ENCODE results near the gene RBM20. TPM values are rescaled to one million over a fixed set of nuclear protein-coding genes. Genes with fewer than 3 reads are reported as not detected.
"Not testable (repeated sequence)": the region's sequence is repeated elsewhere in the genome, so short reads cannot be mapped to it uniquely, and the experiment has no call there.

Gene RBM20
- total RNA-seq, 1 donor = 0.09 TPM

DNA sequence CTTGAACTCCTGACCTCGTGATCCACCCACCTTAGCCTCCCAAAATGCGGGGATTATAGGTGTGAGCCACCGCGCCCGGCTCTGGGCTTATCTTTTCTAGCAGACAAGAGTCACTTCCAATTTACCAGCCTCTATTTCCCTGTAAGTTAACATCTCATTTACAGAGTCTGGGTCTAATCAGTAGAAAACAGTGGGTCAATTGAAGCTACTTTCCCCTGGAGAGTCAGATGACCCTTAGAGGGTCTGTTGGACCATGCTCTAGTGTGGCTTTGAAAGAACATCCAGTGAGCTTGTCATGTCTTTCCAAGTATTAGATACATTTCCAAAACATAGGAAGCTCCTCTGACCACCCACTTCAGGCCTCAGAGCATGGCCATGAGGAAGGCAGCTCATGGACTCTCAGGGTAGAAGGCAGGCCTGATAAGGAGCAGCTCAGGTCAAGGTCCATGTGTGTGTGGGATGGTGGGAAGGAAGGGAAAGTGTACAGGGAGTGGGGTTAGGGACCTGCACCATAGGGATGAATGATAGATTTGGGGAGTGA is 27.6 kb upstream of the RBM20 start:
- DNase-seq (ENCODE audit: low read depth) = no peak
- TF ChIP-seq, protein P1, sequence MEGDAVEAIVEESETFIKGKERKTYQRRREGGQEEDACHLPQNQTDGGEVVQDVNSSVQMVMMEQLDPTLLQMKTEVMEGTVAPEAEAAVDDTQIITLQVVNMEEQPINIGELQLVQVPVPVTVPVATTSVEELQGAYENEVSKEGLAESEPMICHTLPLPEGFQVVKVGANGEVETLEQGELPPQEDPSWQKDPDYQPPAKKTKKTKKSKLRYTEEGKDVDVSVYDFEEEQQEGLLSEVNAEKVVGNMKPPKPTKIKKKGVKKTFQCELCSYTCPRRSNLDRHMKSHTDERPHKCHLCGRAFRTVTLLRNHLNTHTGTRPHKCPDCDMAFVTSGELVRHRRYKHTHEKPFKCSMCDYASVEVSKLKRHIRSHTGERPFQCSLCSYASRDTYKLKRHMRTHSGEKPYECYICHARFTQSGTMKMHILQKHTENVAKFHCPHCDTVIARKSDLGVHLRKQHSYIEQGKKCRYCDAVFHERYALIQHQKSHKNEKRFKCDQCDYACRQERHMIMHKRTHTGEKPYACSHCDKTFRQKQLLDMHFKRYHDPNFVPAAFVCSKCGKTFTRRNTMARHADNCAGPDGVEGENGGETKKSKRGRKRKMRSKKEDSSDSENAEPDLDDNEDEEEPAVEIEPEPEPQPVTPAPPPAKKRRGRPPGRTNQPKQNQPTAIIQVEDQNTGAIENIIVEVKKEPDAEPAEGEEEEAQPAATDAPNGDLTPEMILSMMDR (IDR thresholded peaks at IDR 0.05; ENCODE audit: insufficient read depth, low read length) = no peak
- no peak overlapping the region for H3K4me3 ChIP-seq (ENCODE audit: low read depth, low read length)

DNA sequence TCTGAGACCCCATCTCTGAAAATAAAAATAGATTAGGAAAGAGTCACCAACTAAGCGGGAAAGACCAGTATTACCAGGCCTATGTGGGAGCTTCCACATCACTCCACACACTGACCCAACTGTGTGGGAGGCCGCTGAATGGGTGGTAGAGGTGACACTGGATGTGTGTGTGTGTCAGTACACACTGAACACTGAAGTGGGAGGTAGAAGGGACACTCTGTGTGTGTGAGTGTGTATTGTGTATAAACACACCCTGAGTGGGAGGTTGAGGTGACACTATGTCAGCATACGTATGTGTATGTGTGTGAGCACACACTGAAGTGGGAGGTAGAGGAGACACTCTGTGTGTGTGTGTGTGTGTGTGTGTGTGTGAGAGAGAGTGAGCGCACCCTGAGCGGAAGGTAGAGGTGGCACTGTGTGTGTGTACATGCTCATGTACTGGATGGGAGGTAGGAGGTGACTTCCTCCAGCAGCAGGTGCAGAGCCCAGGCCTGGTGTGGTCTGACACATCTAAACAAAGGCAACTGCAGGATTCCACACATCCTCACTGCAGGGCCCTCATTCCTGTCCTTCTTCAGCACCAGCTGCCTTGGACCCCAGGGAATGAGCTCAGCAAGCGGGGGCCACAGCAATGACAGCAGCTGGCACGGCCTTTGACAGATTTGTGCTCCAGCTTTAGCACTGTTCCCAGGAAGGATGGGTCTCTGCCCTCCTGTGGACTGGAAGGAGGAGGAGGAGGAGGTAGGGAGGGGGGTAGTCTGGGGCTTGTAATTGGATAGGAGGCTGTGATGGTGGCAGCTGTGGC is 26.5 kb upstream of the RBM20 start:
- H3K4me3 ChIP-seq (ENCODE audit: low read depth, low read length) = no peak overlapping the region
- TF ChIP-seq, protein P1 (IDR thresholded peaks at IDR 0.05; ENCODE audit: insufficient read depth, low read length) = no peak
- DNase-seq (ENCODE audit: low read depth) = no peak

DNA sequence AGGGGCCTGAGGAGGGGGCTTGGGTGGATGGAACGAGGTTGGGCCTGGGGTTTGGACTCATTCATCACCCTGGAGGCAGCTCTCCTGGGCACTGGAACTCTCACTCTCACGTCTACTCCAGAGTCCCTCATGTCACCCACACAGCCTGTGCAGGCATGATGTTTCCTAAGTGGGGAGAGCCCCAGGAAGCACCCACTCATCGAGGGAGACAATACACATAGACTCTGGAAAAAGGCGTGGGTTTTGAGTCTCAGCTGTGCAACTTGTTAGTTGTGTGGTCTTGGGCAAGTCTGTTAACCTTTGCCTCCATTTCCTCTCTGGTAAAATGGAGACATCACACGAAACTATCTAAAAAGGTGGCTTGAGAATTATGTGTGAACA is 25.9 kb upstream of the RBM20 start:
- TF ChIP-seq, protein P1 (IDR thresholded peaks at IDR 0.05; ENCODE audit: insufficient read depth, low read length) = no peak
- no peak for DNase-seq (ENCODE audit: low read depth)
- no peak overlapping the region for H3K4me3 ChIP-seq (ENCODE audit: low read depth, low read length)

- DNase-seq (ENCODE audit: low read depth) = no peak
- TF ChIP-seq, protein P1 (IDR thresholded peaks at IDR 0.05; ENCODE audit: insufficient read depth, low read length) = no peak
- H3K4me3 ChIP-seq (ENCODE audit: low read depth, low read length) = no peak overlapping the region
These were observed 24.4 kb upstream of the RBM20 start for GRCh38 chr10:110619514-110620397.

DNA sequence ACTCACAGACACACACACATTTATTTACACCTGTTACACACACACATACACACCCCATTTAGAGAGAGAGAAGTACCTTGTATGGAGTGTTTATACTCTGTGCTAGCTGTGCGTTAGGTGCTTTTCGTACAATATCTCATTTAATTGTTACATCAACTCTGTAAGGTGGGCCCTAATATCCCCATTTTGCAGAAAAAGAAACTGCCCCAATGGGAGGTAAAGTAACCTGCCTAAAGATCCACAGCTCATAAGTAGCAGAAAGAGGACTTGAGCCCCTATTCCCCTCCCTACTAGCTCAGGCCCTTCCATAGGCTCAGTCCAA is 23.8 kb upstream of the RBM20 start:
- TF ChIP-seq, protein P1 (IDR thresholded peaks at IDR 0.05; ENCODE audit: insufficient read depth, low read length) = no peak
- H3K4me3 ChIP-seq (ENCODE audit: low read depth, low read length) = no peak overlapping the region
- DNase-seq (ENCODE audit: low read depth) = no peak

DNA sequence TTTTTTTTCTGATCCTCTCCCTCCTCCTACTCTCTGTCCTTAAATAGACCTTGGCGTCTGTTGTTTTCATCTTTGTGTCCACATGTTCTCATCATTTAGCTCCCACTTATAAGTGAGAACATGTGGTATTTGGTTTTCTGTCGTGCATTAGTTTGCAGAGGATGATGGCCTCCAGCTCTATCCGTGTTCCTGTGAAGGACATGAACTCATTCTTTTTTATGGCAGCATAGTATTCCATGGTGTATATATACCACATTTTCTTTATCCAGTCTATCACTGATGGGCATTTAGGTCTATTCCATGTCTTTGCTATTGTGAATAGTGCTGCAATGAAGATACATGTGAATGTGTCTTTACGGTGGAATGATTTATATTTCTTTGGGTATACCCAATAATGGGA is 20.8 kb upstream of the RBM20 start:
- DNase-seq (ENCODE audit: low read depth); H3K4me3 ChIP-seq (ENCODE audit: low read depth, low read length): not testable (repeated sequence)

DNA sequence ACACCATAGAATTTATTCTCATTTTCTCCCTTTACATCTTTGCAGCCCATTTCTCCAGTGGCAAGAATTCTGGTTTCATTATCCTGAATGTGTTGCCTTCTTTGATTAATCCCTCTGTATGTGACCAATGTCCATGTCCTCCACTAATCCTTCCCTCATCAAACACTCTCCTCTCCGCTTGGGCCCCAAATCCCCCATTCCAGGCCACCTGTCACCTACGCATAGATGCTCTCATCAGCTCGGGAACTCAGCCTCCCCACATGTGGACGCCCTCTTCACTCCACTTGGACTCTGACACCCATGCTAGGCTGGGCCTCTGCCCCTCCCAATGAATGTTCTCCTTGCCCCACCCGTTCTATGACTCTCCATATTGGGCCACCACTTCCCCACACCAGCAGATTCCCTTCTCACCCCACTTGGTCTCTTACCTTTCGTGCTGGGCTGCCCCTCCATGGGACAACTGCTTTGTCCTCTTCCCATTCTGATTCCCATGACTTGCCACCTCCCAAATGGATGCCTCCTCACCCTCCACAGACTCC is 18.7 kb upstream of the RBM20 start:
- no peak for DNase-seq (ENCODE audit: low read depth)
- no peak overlapping the region for H3K4me3 ChIP-seq (ENCODE audit: low read depth, low read length)
- TF ChIP-seq, protein P1 (IDR thresholded peaks at IDR 0.05; ENCODE audit: insufficient read depth, low read length) = no peak
